ENCODE measurements around the gene MAB21L1.

MAB21L1 gene

DNA sequence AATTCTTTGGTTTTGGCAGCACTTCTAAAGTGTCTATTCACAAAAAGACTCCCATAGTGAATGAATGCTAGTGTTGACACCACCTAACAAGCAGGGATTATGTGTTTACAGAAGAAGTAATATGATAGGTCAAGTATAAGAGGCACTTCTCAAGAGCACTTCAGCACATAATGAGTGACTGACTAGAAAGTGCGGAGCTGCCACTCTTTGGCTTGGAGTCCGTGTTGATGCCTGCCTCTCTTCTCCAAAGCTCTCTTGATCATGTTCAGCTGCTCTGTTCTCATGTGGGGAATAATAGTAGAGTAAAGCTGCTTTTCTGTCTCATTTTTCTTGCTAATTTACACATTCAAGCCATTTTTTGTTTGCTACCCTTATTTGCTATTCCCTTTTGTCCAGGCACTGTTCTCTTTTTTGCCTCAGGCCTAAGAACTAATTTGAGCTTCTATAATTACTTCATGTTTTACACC, 22.7 kb upstream of the MAB21L1 start:
- Histone ChIP-seq H3K9ac (ENCODE audit: low read depth, low read length) (no peak overlapping the region), H3K4me2 (ENCODE audit: low read length) (no peak overlapping the region), H3K4me3 (ENCODE audit: low read length) (no peak overlapping the region), H3K4me1 (ENCODE audit: control insufficient read depth, insufficient read depth, low read length) (peaks cover 5% of the 10 kb centered on the region), H3K27me3 (ENCODE audit: control insufficient read depth, insufficient read depth, low read length) (no peaks in the 10 kb centered on the region), H3K36me3 (ENCODE audit: insufficient read depth, low read length) (no peaks in the 10 kb centered on the region), H3K9me3 (replicated peaks; ENCODE audit: low read length) (no peaks in the 10 kb centered on the region)

DNA sequence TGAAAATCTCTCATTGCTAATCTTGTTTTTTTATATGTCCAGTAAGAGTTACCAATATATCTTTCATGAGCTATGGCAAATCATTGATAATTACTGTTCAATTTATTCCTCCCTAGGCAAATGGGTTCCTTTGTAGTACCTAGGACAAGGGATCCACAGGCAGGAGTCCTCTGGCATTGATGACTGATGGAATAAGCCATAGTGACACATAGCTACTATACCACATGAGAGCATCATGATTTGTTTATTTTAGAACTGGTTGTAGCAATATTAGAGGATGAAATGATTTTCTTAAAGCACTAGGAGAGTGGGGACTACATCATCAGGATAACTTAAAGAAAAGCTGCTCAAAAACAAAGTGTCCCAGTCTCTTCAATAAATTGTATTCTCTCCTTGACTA, 21.7 kb upstream of the MAB21L1 start:
- Histone ChIP-seq H3K9ac (ENCODE audit: low read depth, low read length) (no peak overlapping the region), H3K36me3 (ENCODE audit: insufficient read depth, low read length) (no peaks in the 10 kb centered on the region), H3K4me1 (ENCODE audit: control insufficient read depth, insufficient read depth, low read length) (peaks cover 5% of the 10 kb centered on the region), H3K9me3 (replicated peaks; ENCODE audit: low read length) (no peaks in the 10 kb centered on the region), H3K4me2 (ENCODE audit: low read length) (no peak overlapping the region), H3K27me3 (ENCODE audit: control insufficient read depth, insufficient read depth, low read length) (no peaks in the 10 kb centered on the region), H3K4me3 (ENCODE audit: low read length) (no peak overlapping the region)

DNA sequence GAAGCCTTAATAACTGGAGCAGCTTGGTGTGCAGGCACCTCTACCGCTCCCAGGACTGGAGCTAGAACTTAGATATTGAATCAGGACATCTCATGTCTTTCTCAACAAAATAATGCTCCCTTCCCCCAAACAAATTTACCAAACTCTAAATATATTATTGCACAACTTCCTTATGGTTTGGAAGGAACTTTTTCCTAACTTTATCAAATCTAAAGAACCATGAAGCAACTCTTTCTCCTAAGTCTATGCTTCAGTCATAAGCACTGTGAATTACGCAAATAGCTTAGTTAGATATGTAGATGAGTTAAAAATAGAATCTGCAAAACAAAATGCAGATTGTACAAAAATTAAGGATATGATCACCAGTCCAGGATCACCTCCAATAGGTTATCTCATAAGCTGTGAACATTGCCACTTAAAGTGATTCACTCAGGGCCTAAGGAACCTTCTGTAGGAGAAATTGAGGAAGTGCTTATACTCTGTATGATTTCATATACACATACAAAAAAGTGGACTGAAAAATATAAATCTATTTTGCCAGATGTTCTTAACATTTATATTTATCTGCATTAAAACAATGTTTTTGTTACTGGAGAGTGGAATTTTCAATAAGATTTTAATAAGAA, 20.4 kb upstream of the MAB21L1 start:
- H3K4me3 ChIP-seq (ENCODE audit: low read length) = no peak overlapping the region
- H3K4me2 ChIP-seq (ENCODE audit: low read length) = no peak overlapping the region
- peaks cover 3% of the 10 kb centered on the region for H3K4me1 ChIP-seq (ENCODE audit: control insufficient read depth, insufficient read depth, low read length)
- H3K9me3 ChIP-seq (replicated peaks; ENCODE audit: low read length) = no peaks in the 10 kb centered on the region
- no peaks in the 10 kb centered on the region for H3K27me3 ChIP-seq (ENCODE audit: control insufficient read depth, insufficient read depth, low read length)
- H3K9ac ChIP-seq (ENCODE audit: low read depth, low read length) = no peak overlapping the region
- H3K36me3 ChIP-seq (ENCODE audit: insufficient read depth, low read length) = no peaks in the 10 kb centered on the region

DNA sequence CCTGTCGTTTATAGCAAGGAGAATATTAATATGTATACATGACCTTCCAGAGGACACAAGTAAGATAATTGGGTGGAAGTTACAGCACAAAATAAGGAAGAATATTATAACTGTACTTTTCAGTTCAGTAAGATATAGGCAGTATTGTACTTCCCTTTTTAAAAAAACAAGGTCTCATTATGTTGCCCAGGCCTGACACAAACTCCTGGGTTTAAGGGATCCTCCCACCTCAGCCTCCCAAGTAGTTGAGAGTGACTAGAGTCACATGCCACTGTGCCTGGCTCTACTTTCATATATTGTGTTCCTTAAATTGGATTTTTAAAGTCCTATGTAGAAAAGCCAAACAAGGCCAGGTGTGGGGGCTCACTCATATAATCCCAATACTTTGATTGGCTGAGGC, 19.5 kb upstream of the MAB21L1 start:
- Histone ChIP-seq H3K4me3 (ENCODE audit: low read length) (no peak overlapping the region), H3K36me3 (ENCODE audit: insufficient read depth, low read length) (no peaks in the 10 kb centered on the region), H3K4me2 (ENCODE audit: low read length) (no peak overlapping the region), H3K4me1 (ENCODE audit: control insufficient read depth, insufficient read depth, low read length) (no peaks in the 10 kb centered on the region), H3K27me3 (ENCODE audit: control insufficient read depth, insufficient read depth, low read length) (no peaks in the 10 kb centered on the region), H3K9me3 (replicated peaks; ENCODE audit: low read length) (no peaks in the 10 kb centered on the region), H3K9ac (ENCODE audit: low read depth, low read length) (no peak overlapping the region)

DNA sequence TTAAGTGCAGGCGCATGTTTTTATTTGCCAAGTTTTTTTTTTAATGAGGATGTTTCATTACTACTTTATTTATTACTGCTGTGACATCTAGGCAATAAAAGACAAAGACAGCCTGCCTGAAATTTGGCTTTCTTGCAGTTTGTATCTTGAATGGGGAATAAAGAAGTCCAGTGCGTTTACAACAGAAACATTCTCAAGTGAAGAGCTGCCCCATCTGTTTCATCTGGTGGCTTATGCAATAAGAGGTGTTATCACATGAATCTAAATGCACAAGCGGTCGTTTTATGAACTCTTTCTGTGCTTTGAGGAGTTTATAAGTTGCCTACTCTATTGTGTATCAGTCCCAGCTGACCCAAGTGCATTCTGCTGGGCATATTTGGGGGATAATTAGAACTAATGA, 12.6 kb upstream of the MAB21L1 start:
- no peaks in the 10 kb centered on the region for H3K27me3 ChIP-seq (ENCODE audit: control insufficient read depth, insufficient read depth, low read length)
- H3K36me3 ChIP-seq (ENCODE audit: insufficient read depth, low read length) = no peaks in the 10 kb centered on the region
- no peaks in the 10 kb centered on the region for H3K9me3 ChIP-seq (replicated peaks; ENCODE audit: low read length)
- H3K4me1 ChIP-seq (ENCODE audit: control insufficient read depth, insufficient read depth, low read length) = no peaks in the 10 kb centered on the region
- no peak overlapping the region for H3K4me2 ChIP-seq (ENCODE audit: low read length)
- H3K4me3 ChIP-seq (ENCODE audit: low read length) = no peak overlapping the region
- H3K9ac ChIP-seq (ENCODE audit: low read depth, low read length) = no peak overlapping the region

DNA sequence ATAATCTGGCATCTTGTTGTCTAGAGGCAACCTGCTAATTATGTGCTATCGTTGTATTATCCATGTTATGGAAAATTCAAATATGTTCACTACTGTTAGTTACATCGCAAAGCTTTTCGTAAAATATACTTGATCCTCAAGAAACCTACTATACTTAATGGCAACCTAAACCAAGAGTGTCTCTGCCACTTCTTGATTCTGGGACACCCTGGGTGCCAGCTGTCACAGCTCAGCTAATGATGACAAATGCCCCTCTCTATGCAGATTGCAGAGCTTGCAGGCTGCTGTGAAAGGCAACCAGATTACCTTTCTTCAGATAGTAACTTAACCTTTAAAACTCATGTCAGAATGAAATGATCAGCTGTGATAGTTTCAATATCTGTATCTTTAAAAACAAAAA, 8.9 kb upstream of the MAB21L1 start:
- Histone ChIP-seq H3K36me3 (ENCODE audit: insufficient read depth, low read length) (no peaks in the 10 kb centered on the region), H3K4me3 (ENCODE audit: low read length) (no peak overlapping the region), H3K9ac (ENCODE audit: low read depth, low read length) (no peak overlapping the region), H3K4me1 (ENCODE audit: control insufficient read depth, insufficient read depth, low read length) (peaks cover 9% of the 10 kb centered on the region), H3K27me3 (ENCODE audit: control insufficient read depth, insufficient read depth, low read length) (no peaks in the 10 kb centered on the region), H3K9me3 (replicated peaks; ENCODE audit: low read length) (no peaks in the 10 kb centered on the region), H3K4me2 (ENCODE audit: low read length) (peak overlapping the region; percentile 81)

DNA sequence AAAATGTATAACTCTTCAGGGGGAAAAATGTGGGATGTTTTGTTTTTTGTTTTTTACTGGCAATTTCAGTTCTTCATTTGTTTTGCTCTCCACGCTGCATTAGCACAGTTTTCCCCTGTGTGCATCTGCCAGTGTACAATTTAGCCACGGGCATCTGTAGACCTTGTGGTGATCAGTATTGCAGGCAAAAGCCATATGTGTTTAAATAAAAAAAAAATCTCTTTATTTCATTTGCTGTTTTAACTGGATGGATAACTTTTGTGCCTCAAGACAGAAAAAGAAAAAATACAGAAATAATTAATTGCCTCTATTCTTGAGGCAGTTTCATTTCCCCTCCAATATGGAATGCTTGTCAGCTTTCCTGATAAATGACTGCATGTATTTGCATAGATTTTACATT, 7.9 kb upstream of the MAB21L1 start:
- H3K27me3 ChIP-seq (ENCODE audit: control insufficient read depth, insufficient read depth, low read length) = no peaks in the 10 kb centered on the region
- peaks cover 14% of the 10 kb centered on the region for H3K4me1 ChIP-seq (ENCODE audit: control insufficient read depth, insufficient read depth, low read length)
- peak overlapping the region; percentile 52 for H3K4me3 ChIP-seq (ENCODE audit: low read length)
- H3K36me3 ChIP-seq (ENCODE audit: insufficient read depth, low read length) = no peaks in the 10 kb centered on the region
- no peaks in the 10 kb centered on the region for H3K9me3 ChIP-seq (replicated peaks; ENCODE audit: low read length)
- H3K4me2 ChIP-seq (ENCODE audit: low read length) = peak overlapping the region; percentile 81
- peak overlapping the region; percentile 27 for H3K9ac ChIP-seq (ENCODE audit: low read depth, low read length)

DNA sequence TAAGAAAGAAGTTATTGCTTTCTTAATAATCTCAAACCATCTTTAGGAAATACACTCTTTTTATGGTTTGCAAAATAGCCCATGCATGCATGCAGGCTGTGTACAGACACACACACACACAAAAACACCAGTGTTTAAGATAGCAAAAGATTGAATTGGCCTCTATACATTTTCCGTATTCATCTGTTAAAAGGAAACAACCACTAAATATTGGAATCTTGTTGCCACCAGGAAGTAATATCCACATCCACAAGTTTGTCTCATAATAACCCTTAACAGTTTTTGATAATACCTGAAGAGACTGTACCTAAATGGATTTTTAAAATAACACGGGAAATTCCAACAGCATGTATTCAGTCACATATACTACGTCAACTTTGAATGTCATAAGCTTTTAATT, 7.3 kb upstream of the MAB21L1 start:
- H3K4me2 ChIP-seq (ENCODE audit: low read length) = peak overlapping the region; percentile 81
- peak overlapping the region; percentile 58 for H3K4me3 ChIP-seq (ENCODE audit: low read length)
- H3K9ac ChIP-seq (ENCODE audit: low read depth, low read length) = peak overlapping the region; percentile 94
- H3K4me1 ChIP-seq (ENCODE audit: control insufficient read depth, insufficient read depth, low read length) = peaks cover 14% of the 10 kb centered on the region
- no peaks in the 10 kb centered on the region for H3K27me3 ChIP-seq (ENCODE audit: control insufficient read depth, insufficient read depth, low read length)
- H3K9me3 ChIP-seq (replicated peaks; ENCODE audit: low read length) = no peaks in the 10 kb centered on the region
- no peaks in the 10 kb centered on the region for H3K36me3 ChIP-seq (ENCODE audit: insufficient read depth, low read length)

DNA sequence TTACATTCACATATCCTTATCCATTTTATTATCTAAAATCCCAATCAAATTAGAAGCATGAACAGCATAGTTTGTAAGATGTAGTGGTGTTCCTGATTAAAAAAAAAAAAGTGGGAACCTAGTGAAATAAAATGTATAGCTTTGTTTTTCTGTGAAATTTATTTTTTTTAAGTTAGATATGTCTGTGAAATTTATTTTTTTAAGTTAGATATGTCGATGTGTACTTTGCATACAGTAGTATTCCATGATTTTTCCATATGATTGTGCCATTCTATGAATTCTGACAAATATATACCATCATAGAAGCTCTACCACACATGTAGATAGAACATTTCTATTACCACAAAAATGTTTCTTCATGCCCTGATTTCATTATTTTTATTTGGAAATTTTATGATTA, 6.0 kb upstream of the MAB21L1 start:
- Histone ChIP-seq H3K27me3 (ENCODE audit: control insufficient read depth, insufficient read depth, low read length) (no peaks in the 10 kb centered on the region), H3K9me3 (replicated peaks; ENCODE audit: low read length) (no peaks in the 10 kb centered on the region), H3K4me2 (ENCODE audit: low read length) (peak overlapping the region; percentile 81), H3K36me3 (ENCODE audit: insufficient read depth, low read length) (no peaks in the 10 kb centered on the region), H3K4me3 (ENCODE audit: low read length) (no peak overlapping the region), H3K4me1 (ENCODE audit: control insufficient read depth, insufficient read depth, low read length) (peaks cover 20% of the 10 kb centered on the region), H3K9ac (ENCODE audit: low read depth, low read length) (peak overlapping the region; percentile 94)

DNA sequence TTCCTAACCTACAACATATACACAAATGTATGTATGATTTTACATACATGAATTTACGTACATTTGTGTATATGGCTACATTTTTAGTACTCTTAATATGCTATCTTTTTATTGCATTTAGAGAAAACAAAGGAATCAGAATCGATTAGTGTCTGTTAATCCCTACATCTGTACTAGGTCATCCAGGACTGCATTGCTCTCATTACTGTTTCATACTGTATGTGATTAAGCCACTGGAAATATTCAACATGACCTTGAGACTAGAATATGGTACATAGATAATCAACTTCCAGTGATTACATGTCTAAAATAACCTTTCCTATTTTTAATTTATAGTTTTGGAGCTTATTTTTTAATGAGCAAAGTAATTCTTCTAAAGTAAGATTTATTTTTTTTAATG, 5.3 kb upstream of the MAB21L1 start:
- Histone ChIP-seq H3K9me3 (replicated peaks; ENCODE audit: low read length) (no peaks in the 10 kb centered on the region), H3K27me3 (ENCODE audit: control insufficient read depth, insufficient read depth, low read length) (no peaks in the 10 kb centered on the region), H3K4me1 (ENCODE audit: control insufficient read depth, insufficient read depth, low read length) (peaks cover 21% of the 10 kb centered on the region), H3K4me3 (ENCODE audit: low read length) (peak overlapping the region; percentile 52), H3K9ac (ENCODE audit: low read depth, low read length) (peak overlapping the region; percentile 94), H3K4me2 (ENCODE audit: low read length) (peak overlapping the region; percentile 93), H3K36me3 (ENCODE audit: insufficient read depth, low read length) (no peaks in the 10 kb centered on the region)

DNA sequence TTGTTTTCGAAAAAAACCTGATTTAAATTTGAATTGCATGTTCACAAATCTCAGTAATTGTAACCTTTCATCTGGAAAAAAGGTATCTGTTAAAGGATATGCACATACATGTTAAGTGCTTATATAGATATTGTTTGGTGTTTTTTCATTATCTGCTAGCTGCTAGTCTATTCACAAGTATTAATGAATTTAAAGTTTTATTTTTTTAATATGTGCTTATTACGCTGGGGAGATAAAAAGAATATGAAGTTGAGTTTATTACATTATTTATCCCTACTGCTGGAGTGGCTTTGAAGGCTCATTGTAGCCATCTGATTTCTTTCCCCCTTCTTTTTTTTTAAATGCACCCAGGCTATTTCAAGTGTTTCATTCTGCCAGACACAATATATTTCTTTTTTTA, 3.9 kb upstream of the MAB21L1 start:
- Histone ChIP-seq H3K4me2 (ENCODE audit: low read length) (peak overlapping the region; percentile 93), H3K9ac (ENCODE audit: low read depth, low read length) (peak overlapping the region; percentile 94), H3K4me1 (ENCODE audit: control insufficient read depth, insufficient read depth, low read length) (peaks cover 21% of the 10 kb centered on the region), H3K4me3 (ENCODE audit: low read length) (peak overlapping the region; percentile 88), H3K9me3 (replicated peaks; ENCODE audit: low read length) (no peaks in the 10 kb centered on the region), H3K36me3 (ENCODE audit: insufficient read depth, low read length) (no peaks in the 10 kb centered on the region), H3K27me3 (ENCODE audit: control insufficient read depth, insufficient read depth, low read length) (no peaks in the 10 kb centered on the region)

DNA sequence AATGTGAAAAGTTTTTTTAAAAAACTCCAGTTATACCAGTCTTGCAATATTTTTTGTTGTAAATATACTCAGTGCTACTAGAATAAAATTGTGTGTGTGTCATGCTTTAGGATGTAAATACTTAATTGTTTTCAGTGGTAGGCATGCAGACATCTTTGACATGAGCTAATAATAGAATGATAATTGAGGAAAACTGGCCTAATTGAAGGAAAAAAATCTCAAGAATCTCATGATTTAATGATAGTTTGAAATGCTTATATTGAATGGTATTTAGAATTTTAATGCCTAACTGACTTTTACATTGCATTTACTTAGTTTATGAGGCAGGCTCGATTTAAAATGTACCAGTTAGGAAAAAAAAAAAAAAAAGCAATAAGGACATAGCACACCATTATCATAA, 3.2 kb upstream of the MAB21L1 start:
- Histone ChIP-seq H3K4me3 (ENCODE audit: low read length) (peak overlapping the region; percentile 88), H3K36me3 (ENCODE audit: insufficient read depth, low read length) (no peaks in the 10 kb centered on the region), H3K4me2 (ENCODE audit: low read length) (peak overlapping the region; percentile 93), H3K4me1 (ENCODE audit: control insufficient read depth, insufficient read depth, low read length) (peaks cover 21% of the 10 kb centered on the region), H3K27me3 (ENCODE audit: control insufficient read depth, insufficient read depth, low read length) (no peaks in the 10 kb centered on the region), H3K9ac (ENCODE audit: low read depth, low read length) (peak overlapping the region; percentile 94), H3K9me3 (replicated peaks; ENCODE audit: low read length) (no peaks in the 10 kb centered on the region)

All from skeletal muscle satellite cell (primary cell).